Measurements from ENCODE around the gene HEG1.

HEG1 gene

GRCh38 chr3:125050488-125051090 is 5.2 kb downstream of the HEG1 start:
- DNase-seq (ENCODE audit: insufficient read length, low spot score) (no peak), FAIRE-seq (no peak)
- TF ChIP-seq CTCF (IDR thresholded peaks at IDR 0.05; ENCODE audit: insufficient read depth, missing control alignments) = no peak

- FAIRE-seq (no peak), DNase-seq (ENCODE audit: insufficient read length, low spot score) (no peak)
- no peak for TF ChIP-seq CTCF (IDR thresholded peaks at IDR 0.05; ENCODE audit: insufficient read depth, missing control alignments)
Measured at GRCh38 chr3:125048282-125048681, 7.5 kb downstream of the HEG1 start.

GRCh38 chr3:125045965-125046364 is 9.8 kb downstream of the HEG1 start:
- DNase-seq (ENCODE audit: insufficient read length, low spot score) (no peak), FAIRE-seq (no peak)
- no peak for TF ChIP-seq CTCF (IDR thresholded peaks at IDR 0.05; ENCODE audit: insufficient read depth, missing control alignments)

- DNase-seq (ENCODE audit: insufficient read length, low spot score) = no peak
- no peak for FAIRE-seq
- no peak for TF ChIP-seq CTCF (IDR thresholded peaks at IDR 0.05; ENCODE audit: insufficient read depth, missing control alignments)
Measured at GRCh38 chr3:125045194-125045593, 10.6 kb downstream of the HEG1 start.

GRCh38 chr3:125043599-125044151 is 12.1 kb downstream of the HEG1 start:
- DNase-seq (ENCODE audit: insufficient read length, low spot score) = no peak
- FAIRE-seq = no peak
- no peak for TF ChIP-seq CTCF (IDR thresholded peaks at IDR 0.05; ENCODE audit: insufficient read depth, missing control alignments)

- TF ChIP-seq CTCF (IDR thresholded peaks at IDR 0.05; ENCODE audit: insufficient read depth, missing control alignments) = no peak
- FAIRE-seq = no peak
- no peak for DNase-seq (ENCODE audit: insufficient read length, low spot score)
Measured at GRCh38 chr3:125042725-125043406, 12.9 kb downstream of the HEG1 start.

All from D721Med (cell line).